Fibroblast of lung (primary cell): Measurements from ENCODE around the gene NOC4L.

Experiments
- CTCF ChIP-seq, 2 donors: IDR thresholded peaks in 1 of 2; conservative IDR thresholded peaks in 1 of 2; 1 replicate in 1 of 2; 2 replicates in 1 of 2; pipeline ENCODE4 v1.5.1; 2011 to 2012; ENCODE audit warnings: low read length in 2 of 2, control low read depth in 1 of 2, inconsistent platforms in 1 of 2, low read depth in 1 of 2, mild to moderate bottlenecking in 1 of 2
- EZH2 ChIP-seq: IDR thresholded peaks from 2 replicates; pipeline ENCODE4 v1.5.1; 2012; ENCODE audit warnings: low read length, control low read depth, mild to moderate bottlenecking; ENCODE audit errors: missing control alignments

DNA sequence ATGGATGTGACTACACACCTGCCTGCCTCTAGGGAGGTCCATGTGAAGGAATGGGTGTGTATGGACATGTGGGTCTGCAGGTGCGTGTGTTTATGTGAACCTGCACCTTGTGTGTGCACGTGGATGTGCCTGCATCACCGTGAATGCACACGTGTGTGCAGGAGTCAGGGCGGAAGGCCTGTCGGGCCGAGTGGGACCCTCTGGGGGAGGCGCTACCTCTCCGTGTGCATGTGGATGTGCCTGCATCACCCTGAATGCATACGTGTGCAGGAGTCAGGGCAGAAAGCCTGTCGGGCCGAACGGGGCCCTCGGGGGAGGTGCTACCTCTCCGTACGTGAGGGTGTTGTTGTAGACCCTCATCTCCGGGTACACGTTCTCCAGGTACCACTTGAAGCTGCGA, 56.5 kb downstream of the NOC4L start:
- no peak for TF ChIP-seq CTCF (conservative IDR thresholded peaks at IDR 0.05 in 1 of 2, IDR thresholded peaks at IDR 0.05 in 1 of 2; ENCODE audit: low read depth in 1 of 2, low read length in 2 of 2)
- TF ChIP-seq EZH2, result no peak
